ENCODE data around the gene DMPK.

The DMPK gene

DNA sequence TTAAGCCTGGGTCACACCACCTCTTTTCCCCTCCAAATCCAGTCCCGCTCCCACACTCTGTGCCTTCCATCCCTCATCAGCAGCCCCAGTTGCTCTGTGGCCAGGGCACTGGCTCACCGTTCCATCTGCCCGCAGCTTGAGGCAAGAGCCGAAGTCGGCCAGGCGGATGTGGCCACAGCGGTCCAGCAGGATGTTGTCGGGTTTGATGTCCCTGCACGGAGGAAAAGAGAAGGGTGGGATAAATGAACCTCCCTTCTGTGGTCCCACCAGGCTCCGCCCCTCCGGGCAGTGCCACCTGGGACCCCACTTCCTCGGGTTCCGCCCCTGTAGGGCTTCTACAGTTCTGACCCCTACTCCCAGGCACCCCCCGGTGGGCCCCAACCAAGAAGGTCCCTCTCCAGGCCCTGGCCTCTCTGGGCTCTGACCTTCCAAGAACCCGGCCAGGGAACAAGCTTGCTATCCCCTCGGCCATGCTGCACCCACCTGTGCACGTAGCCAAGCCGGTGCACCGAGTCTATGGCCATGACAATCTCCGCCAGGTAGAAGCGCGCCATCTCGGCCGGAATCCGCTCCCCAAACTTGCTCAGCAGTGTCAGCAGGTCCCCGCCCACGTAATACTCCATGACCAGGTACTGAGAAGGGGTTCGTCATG is 4.2 kb downstream of the DMPK start:
- DNase-seq (ENCODE audit: extremely low spot score): no peak
- TF ChIP-seq, protein P1, sequence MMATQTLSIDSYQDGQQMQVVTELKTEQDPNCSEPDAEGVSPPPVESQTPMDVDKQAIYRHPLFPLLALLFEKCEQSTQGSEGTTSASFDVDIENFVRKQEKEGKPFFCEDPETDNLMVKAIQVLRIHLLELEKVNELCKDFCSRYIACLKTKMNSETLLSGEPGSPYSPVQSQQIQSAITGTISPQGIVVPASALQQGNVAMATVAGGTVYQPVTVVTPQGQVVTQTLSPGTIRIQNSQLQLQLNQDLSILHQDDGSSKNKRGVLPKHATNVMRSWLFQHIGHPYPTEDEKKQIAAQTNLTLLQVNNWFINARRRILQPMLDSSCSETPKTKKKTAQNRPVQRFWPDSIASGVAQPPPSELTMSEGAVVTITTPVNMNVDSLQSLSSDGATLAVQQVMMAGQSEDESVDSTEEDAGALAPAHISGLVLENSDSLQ (IDR thresholded peaks at IDR 0.05): no peak
- ChIA-PET CTCF (interaction anchor here (1.5 kb wide), 1 partner anchor 10 kb away, joined by 6 read pairs; no protein-coding TSS in a partner anchor), POLR2A (interaction anchor here (1.5 kb wide), 1 partner anchor 8 kb away, joined by 10 read pairs; no protein-coding TSS in a partner anchor)

DNA sequence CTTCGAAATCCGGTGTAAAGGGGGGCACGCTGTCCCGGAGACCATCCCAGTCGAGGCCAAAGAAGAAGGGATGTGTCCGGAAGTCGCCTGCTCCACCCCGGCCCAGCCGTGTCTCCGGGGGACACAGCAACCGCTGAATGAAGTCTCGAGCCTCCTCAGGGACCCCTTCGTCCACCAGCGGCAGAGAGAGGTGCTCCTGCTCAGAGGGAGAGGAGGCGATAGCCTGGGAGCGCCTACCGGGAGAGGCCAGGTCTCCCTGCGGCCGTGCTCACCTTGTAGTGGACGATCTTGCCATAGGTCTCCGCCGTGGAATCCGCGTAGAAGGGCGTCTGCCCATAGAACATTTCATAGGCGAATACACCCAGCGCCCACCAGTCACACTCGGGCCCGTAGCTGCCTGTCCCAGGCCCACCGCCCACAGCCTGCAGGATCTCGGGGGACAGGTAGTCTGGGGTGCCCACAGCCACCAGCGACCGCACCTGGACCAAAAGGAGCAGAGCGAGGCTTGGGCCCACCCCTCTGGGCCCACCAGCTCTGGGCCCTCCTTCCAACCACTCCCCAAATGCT is 4.8 kb downstream of the DMPK start:
- POLR2A ChIA-PET: no interaction called here
- no peak for DNase-seq (ENCODE audit: extremely low spot score)
- TF ChIP-seq FOXA1 (IDR thresholded peaks at IDR 0.05) (no peak), SUZ12 (IDR thresholded peaks at IDR 0.05) (no peak), TARDBP (IDR thresholded peaks at IDR 0.05) (no peak), ELF4 (IDR thresholded peaks at IDR 0.05) (no peak), BHLHE40 (IDR thresholded peaks at IDR 0.05; ENCODE audit: borderline replicate concordance) (no peak), FOXK2 (IDR thresholded peaks at IDR 0.05) (no peak), NFRKB (IDR thresholded peaks at IDR 0.05) (no peak), FOXM1 (IDR thresholded peaks at IDR 0.05; ENCODE audit: borderline replicate concordance) (no peak), SP1 (IDR thresholded peaks at IDR 0.05) (no peak), ZNF384 (IDR thresholded peaks at IDR 0.05) (no peak), ARNT (IDR thresholded peaks at IDR 0.05) (no peak), CTBP1 (IDR thresholded peaks at IDR 0.05; ENCODE audit: borderline replicate concordance) (no peak), HDGF (IDR thresholded peaks at IDR 0.05; ENCODE audit: borderline replicate concordance) (no peak), LEF1 (IDR thresholded peaks at IDR 0.05; ENCODE audit: borderline replicate concordance) (no peak), L3MBTL2 (conservative IDR thresholded peaks at IDR 0.05) (no peak)
- TF ChIP-seq, protein P1 (IDR thresholded peaks at IDR 0.05): no peak
- CTCF ChIA-PET: no interaction called here

DNA sequence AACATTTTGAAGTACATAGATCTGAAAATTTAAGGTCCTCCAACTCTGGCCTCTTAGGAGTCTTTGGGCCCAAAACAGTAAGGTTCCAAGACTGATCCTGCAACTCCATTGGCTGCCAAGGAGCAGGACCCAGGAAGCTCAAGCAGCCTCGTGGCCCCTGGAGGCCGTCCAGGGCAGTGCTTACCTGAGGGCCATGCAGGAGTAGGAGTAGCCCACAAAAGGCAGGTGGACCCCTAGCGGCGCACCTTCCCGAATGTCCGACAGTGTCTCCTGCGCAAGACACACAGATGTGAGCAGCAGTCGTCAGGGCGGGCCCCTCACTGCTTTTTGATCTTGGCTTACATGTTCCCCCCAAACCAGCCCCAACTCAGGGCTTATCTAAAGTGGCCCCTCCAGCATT is 7.5 kb downstream of the DMPK start:
- TF ChIP-seq CTBP1 (IDR thresholded peaks at IDR 0.05; ENCODE audit: borderline replicate concordance) (no peak), TARDBP (IDR thresholded peaks at IDR 0.05) (no peak), ARNT (IDR thresholded peaks at IDR 0.05) (no peak), SUZ12 (IDR thresholded peaks at IDR 0.05) (no peak), FOXA1 (IDR thresholded peaks at IDR 0.05) (no peak), FOXM1 (IDR thresholded peaks at IDR 0.05; ENCODE audit: borderline replicate concordance) (no peak), LEF1 (IDR thresholded peaks at IDR 0.05; ENCODE audit: borderline replicate concordance) (no peak), NFRKB (IDR thresholded peaks at IDR 0.05) (no peak)
- TF ChIP-seq, protein P1 (IDR thresholded peaks at IDR 0.05): no peak
- ChIA-PET POLR2A (no interaction called here), CTCF (no interaction called here)
- DNase-seq (ENCODE audit: extremely low spot score): no peak

DNA sequence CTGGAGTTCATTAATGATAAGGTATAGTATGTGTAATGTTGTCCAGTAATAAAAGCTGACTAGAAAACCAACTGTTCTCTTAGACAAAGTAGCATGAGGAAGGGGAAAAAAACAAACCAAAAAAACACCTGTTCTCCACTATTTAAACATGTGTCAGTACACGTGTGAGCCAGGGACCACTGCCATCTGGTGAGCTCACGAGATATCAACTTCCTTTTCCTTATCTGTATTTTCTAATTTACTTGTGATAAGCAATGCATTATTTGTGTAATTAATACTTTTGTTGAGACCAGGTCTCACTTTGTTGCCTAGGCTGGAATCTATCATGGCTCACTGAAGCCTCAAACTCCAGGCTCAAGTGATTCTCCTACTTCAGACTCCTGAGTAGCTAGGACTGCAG is 8.9 kb downstream of the DMPK start:
- TF ChIP-seq, protein P1 (IDR thresholded peaks at IDR 0.05): no peak
- TF ChIP-seq LEF1 (IDR thresholded peaks at IDR 0.05; ENCODE audit: borderline replicate concordance): no peak
- no peak for TF ChIP-seq TARDBP (IDR thresholded peaks at IDR 0.05)
- no peak for TF ChIP-seq ARNT (IDR thresholded peaks at IDR 0.05)
- no peak for TF ChIP-seq SP1 (IDR thresholded peaks at IDR 0.05)
- TF ChIP-seq HDGF (IDR thresholded peaks at IDR 0.05; ENCODE audit: borderline replicate concordance): no peak
- no peak for TF ChIP-seq ELF4 (IDR thresholded peaks at IDR 0.05)
- TF ChIP-seq FOXK2 (IDR thresholded peaks at IDR 0.05): no peak
- TF ChIP-seq CTBP1 (IDR thresholded peaks at IDR 0.05; ENCODE audit: borderline replicate concordance): no peak
- TF ChIP-seq FOXM1 (IDR thresholded peaks at IDR 0.05; ENCODE audit: borderline replicate concordance): no peak
- no peak for TF ChIP-seq SUZ12 (IDR thresholded peaks at IDR 0.05)
- CTCF ChIA-PET: interaction anchor here (1.1 to 1.5 kb wide), 3 partner anchors 26 to 81 kb away, joined by 4 to 5 read pairs (median 4); partner anchors contain the start of gene QPCTL
- POLR2A ChIA-PET: interaction anchor here (1.1 to 2.2 kb wide), 4 partner anchors 9 to 90 kb away, joined by 3 to 9 read pairs (median 4); partner anchors contain the start of genes DMPK, FBXO46 and SYMPK
- no peak for DNase-seq (ENCODE audit: extremely low spot score)

DNA sequence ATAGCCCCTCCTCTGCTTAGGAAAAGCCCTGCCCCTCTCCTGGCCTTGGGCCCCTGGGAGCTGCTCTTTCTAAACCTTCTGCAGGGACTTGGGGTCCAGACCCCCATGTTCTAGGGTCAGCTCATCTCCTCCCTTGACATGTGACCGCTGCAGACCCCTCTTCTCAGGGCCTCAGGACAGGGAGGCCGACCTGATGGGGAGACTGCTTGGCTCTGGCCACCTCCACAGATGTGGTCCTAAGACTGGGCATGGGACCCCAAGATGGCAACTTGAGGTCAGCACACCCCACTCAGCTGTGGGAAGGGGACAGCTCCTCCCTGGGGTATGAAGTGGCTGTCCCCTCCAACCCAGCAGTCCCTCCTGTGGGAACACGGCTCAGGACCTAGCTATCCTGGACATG is 9.4 kb downstream of the DMPK start:
- no peak for TF ChIP-seq ELF4 (IDR thresholded peaks at IDR 0.05)
- no peak for TF ChIP-seq LEF1 (IDR thresholded peaks at IDR 0.05; ENCODE audit: borderline replicate concordance)
- no peak for TF ChIP-seq NFRKB (IDR thresholded peaks at IDR 0.05)
- TF ChIP-seq L3MBTL2 (conservative IDR thresholded peaks at IDR 0.05): no peak
- TF ChIP-seq SUZ12 (IDR thresholded peaks at IDR 0.05): no peak
- no peak for TF ChIP-seq FOXM1 (IDR thresholded peaks at IDR 0.05; ENCODE audit: borderline replicate concordance)
- no peak for TF ChIP-seq ZNF384 (IDR thresholded peaks at IDR 0.05)
- no peak for TF ChIP-seq FOXK2 (IDR thresholded peaks at IDR 0.05)
- TF ChIP-seq SP1 (IDR thresholded peaks at IDR 0.05): no peak
- no peak for TF ChIP-seq BHLHE40 (IDR thresholded peaks at IDR 0.05; ENCODE audit: borderline replicate concordance)
- TF ChIP-seq ARNT (IDR thresholded peaks at IDR 0.05): no peak
- TF ChIP-seq TARDBP (IDR thresholded peaks at IDR 0.05): no peak
- no peak for TF ChIP-seq HDGF (IDR thresholded peaks at IDR 0.05; ENCODE audit: borderline replicate concordance)
- TF ChIP-seq, protein P1 (IDR thresholded peaks at IDR 0.05): no peak
- no peak for TF ChIP-seq FOXA1 (IDR thresholded peaks at IDR 0.05)
- no peak for TF ChIP-seq CTBP1 (IDR thresholded peaks at IDR 0.05; ENCODE audit: borderline replicate concordance)
- POLR2A ChIA-PET: interaction anchor here (0.5 to 2.2 kb wide), 5 partner anchors 9 to 304 kb away, joined by 3 to 9 read pairs (median 3); partner anchors contain the start of genes DMPK, FBXO46 and SYMPK
- DNase-seq (ENCODE audit: extremely low spot score): no peak
- CTCF ChIA-PET: interaction anchor here (1.1 to 1.5 kb wide), 3 partner anchors 26 to 80 kb away, joined by 4 to 5 read pairs (median 4); partner anchors contain the start of gene QPCTL

All from HEK293T (cell line).